GM12878 (cell line): Measurements from ENCODE around the gene DAZAP1. TPM values are rescaled to one million over a fixed set of nuclear protein-coding genes. Genes with fewer than 3 reads are reported as not detected.

Experiments
- CBFB ChIP-seq: IDR thresholded peaks from 2 replicates; pipeline ENCODE4 v1.6.1; 2016; ENCODE audit warnings: antibody characterized with exemption, low read depth
- HCFC1 ChIP-seq: fragments of 150-350 bp; IDR thresholded peaks from 2 replicates; pipeline ENCODE4 v1.6.1; 2014; ENCODE audit warnings: low read length
- HDAC6 ChIP-seq: fragments of 200-600 bp; sonication (generic); IDR thresholded peaks from one replicate; pipeline ENCODE4 v1.8.0; 2017; ENCODE audit warnings: antibody characterized with exemption; ENCODE audit not compliant: unreplicated experiment
- JUNB ChIP-seq: IDR thresholded peaks from 2 replicates; pipeline ENCODE4 v1.6.1; 2016; ENCODE audit warnings: antibody characterized with exemption, mild to moderate bottlenecking
- MEF2A ChIP-seq: IDR thresholded peaks from 2 replicates; pipeline ENCODE4 v1.6.1; 2011; ENCODE audit warnings: low read depth, mild to moderate bottlenecking, low read length, moderate library complexity; ENCODE audit not compliant: insufficient read depth
- MTA3 ChIP-seq: IDR thresholded peaks from 2 replicates; pipeline ENCODE4 v1.6.1; 2012; ENCODE audit warnings: low read length, inconsistent platforms, borderline replicate concordance
- NR2C2 ChIP-seq: IDR thresholded peaks from 2 replicates; pipeline ENCODE4 v1.6.1; 2011; ENCODE audit warnings: borderline replicate concordance, low read depth; ENCODE audit not compliant: control insufficient read depth, insufficient read length
- POLR2A ChIP-seq: IDR thresholded peaks from 2 replicates; pipeline ENCODE4 v1.6.1; 2011; ENCODE audit warnings: low read depth, mild to moderate bottlenecking, low read length
- RBBP5 ChIP-seq: fragments of 200-600 bp; sonication (generic); conservative IDR thresholded peaks from 2 replicates; pipeline ENCODE4 v1.6.1; 2016
- SIN3A ChIP-seq: IDR thresholded peaks from 2 replicates; pipeline ENCODE4 v1.6.1; 2012; ENCODE audit warnings: low read depth, low read length, improper control_type of control experiment
- SP1 ChIP-seq: IDR thresholded peaks from one replicate; pipeline ENCODE4 v1.6.1; 2011; ENCODE audit warnings: low read depth, low read length
- STAT1 ChIP-seq: fragments of 450-650 bp; conservative IDR thresholded peaks from 2 replicates; pipeline ENCODE4 v1.6.1; 2014; ENCODE audit warnings: antibody characterized with exemption, mild to moderate bottlenecking
- TBL1XR1 ChIP-seq: IDR thresholded peaks from 2 replicates; pipeline ENCODE4 v1.6.1; 2012; ENCODE audit warnings: low read depth, low read length, improper control_type of control experiment
- USF1 ChIP-seq: IDR thresholded peaks from 2 replicates; pipeline ENCODE4 v1.6.1; 2011; ENCODE audit warnings: borderline replicate concordance, low read depth, mild to moderate bottlenecking, moderate library complexity, mixed read lengths, low read length; ENCODE audit not compliant: insufficient read depth; ENCODE audit errors: extremely low read length
- USF2 ChIP-seq: IDR thresholded peaks from 2 replicates; pipeline ENCODE4 v1.6.1; 2011; ENCODE audit warnings: low read depth, low read length, improper control_type of control experiment, borderline replicate concordance
- ZSCAN29 ChIP-seq: fragments of 450-650 bp; IDR thresholded peaks from 2 replicates; pipeline ENCODE4 v1.6.1; 2017; ENCODE audit warnings: mild to moderate bottlenecking, moderate library complexity
- polyA plus RNA-seq, 11 experiments: library from polyadenylated mRNA; depleted of rRNA in 4 of 11; unstranded in 6 of 11; stranded (reverse) in 5 of 11; fragments of >200 nt; fragmentation: Nextera tagmentation in 4 of 11; fragmentation: Illumina TruSeq in 1 of 11; extraction: Ambion mirVana in 4 of 11; extraction: Trizol in 1 of 11; gene quantifications; 1 replicate in 1 of 11; 2 replicates in 10 of 11; pipeline versions ENCODE4 v1.2.1 to v1.2.3, GENCODE V29; 2011 to 2016; ENCODE audit warnings: inconsistent platforms in 2 of 11, missing spikeins in 2 of 11, low read depth in 1 of 11
- total RNA-seq, 4 experiments: library from RNA; depleted of rRNA in 3 of 4; stranded (reverse); fragments of >200 nt in 3 of 4; fragmentation: Illumina TruSeq in 1 of 4; extraction: Trizol in 1 of 4; gene quantifications; 2 replicates each; pipeline versions ENCODE4 v1.2.1 to v1.2.3, GENCODE V29; 2013 to 2021
- TF ChIP-seq, protein P1 (sequence below): IDR thresholded peaks from 2 replicates; pipeline ENCODE4 v1.6.1; 2011; ENCODE audit warnings: borderline replicate concordance, low read depth, mild to moderate bottlenecking, moderate library complexity, low read length; ENCODE audit not compliant: insufficient read depth, poor library complexity, severe bottlenecking
- TF ChIP-seq, protein P2 (sequence below): fragments of 450-650 bp; IDR thresholded peaks from 2 replicates; pipeline ENCODE4 v1.6.1; 2016; ENCODE audit warnings: mild to moderate bottlenecking, moderate library complexity, borderline replicate concordance
- TF ChIP-seq, protein P3 (sequence below): fragments of 450-650 bp; IDR thresholded peaks from 2 replicates; pipeline ENCODE4 v1.6.1; 2016; ENCODE audit warnings: mild to moderate bottlenecking
- TF ChIP-seq, protein P4 (sequence below): fragments of 450-650 bp; IDR thresholded peaks from 2 replicates; pipeline ENCODE4 v1.6.1; 2016; ENCODE audit warnings: mild to moderate bottlenecking

The DAZAP1 gene
- total and polyA plus RNA-seq, 10 of the 15 experiments (the other 5 are each of a cell fraction or from before 2014, with no cell fraction given): 9.9 to 240 (median 92.3) TPM

DNA sequence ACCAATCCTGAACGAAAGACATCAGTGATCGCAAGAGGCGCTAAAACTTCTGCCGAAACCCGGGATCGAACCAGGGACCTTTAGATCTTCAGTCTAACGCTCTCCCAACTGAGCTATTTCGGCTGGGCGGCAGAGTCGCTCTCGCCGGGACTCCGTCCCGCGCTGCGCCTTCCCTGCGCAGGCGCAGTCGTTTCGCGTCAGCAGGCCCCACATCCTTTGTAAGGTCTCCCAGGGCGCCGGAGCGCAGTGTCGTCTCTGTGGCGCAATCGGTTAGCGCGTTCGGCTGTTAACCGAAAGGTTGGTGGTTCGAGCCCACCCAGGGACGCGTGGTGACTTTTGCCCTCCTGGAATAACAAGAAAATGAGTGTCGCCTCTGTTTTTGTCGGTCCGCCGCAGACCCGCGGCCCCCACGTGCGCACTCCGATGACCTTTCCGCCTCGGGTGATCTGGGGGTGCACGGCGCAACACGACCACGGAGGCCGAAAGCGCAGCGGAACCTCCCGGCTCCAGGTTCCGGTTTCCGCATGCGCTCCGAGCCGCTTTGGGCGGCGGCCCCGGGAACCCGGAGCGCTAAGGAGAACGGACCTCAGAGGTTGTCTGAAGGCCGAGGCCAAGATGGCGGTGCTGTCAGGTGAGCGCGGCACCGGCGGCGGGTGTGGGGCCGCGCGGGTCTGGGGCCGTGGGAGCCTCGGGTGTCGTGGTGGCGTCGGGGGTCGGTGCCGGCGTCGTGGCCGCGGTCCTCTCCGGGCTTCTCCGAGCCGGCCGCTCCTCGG is 23.9 kb upstream of the DAZAP1 start, which contains the start of gene NDUFS7 (continued):
- TF ChIP-seq RBBP5: peak; percentile 87; the same call in 1 of the 2 replicates
- TF ChIP-seq MEF2A: peak; percentile 86; the same call in 1 of the 2 replicates
- peak; percentile 91 for TF ChIP-seq SP1
- no peak for TF ChIP-seq NR2C2
- TF ChIP-seq CBFB: peak; percentile 51
- peak; percentile 63 for TF ChIP-seq USF1
- TF ChIP-seq, protein P1, sequence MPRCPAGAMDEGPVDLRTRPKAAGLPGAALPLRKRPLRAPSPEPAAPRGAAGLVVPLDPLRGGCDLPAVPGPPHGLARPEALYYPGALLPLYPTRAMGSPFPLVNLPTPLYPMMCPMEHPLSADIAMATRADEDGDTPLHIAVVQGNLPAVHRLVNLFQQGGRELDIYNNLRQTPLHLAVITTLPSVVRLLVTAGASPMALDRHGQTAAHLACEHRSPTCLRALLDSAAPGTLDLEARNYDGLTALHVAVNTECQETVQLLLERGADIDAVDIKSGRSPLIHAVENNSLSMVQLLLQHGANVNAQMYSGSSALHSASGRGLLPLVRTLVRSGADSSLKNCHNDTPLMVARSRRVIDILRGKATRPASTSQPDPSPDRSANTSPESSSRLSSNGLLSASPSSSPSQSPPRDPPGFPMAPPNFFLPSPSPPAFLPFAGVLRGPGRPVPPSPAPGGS: peak; percentile 22
- TF ChIP-seq HDAC6: no peak
- TF ChIP-seq, protein P2, sequence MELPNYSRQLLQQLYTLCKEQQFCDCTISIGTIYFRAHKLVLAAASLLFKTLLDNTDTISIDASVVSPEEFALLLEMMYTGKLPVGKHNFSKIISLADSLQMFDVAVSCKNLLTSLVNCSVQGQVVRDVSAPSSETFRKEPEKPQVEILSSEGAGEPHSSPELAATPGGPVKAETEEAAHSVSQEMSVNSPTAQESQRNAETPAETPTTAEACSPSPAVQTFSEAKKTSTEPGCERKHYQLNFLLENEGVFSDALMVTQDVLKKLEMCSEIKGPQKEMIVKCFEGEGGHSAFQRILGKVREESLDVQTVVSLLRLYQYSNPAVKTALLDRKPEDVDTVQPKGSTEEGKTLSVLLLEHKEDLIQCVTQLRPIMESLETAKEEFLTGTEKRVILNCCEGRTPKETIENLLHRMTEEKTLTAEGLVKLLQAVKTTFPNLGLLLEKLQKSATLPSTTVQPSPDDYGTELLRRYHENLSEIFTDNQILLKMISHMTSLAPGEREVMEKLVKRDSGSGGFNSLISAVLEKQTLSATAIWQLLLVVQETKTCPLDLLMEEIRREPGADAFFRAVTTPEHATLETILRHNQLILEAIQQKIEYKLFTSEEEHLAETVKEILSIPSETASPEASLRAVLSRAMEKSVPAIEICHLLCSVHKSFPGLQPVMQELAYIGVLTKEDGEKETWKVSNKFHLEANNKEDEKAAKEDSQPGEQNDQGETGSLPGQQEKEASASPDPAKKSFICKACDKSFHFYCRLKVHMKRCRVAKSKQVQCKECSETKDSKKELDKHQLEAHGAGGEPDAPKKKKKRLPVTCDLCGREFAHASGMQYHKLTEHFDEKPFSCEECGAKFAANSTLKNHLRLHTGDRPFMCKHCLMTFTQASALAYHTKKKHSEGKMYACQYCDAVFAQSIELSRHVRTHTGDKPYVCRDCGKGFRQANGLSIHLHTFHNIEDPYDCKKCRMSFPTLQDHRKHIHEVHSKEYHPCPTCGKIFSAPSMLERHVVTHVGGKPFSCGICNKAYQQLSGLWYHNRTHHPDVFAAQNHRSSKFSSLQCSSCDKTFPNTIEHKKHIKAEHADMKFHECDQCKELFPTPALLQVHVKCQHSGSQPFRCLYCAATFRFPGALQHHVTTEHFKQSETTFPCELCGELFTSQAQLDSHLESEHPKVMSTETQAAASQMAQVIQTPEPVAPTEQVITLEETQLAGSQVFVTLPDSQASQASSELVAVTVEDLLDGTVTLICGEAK: peak; percentile 98
- no peak for TF ChIP-seq JUNB
- TF ChIP-seq TBL1XR1: peak; percentile 94
- peak; percentile 99 for TF ChIP-seq ZSCAN29
- TF ChIP-seq POLR2A: peak; percentile 96
- TF ChIP-seq USF2: no peak
- TF ChIP-seq, protein P3, sequence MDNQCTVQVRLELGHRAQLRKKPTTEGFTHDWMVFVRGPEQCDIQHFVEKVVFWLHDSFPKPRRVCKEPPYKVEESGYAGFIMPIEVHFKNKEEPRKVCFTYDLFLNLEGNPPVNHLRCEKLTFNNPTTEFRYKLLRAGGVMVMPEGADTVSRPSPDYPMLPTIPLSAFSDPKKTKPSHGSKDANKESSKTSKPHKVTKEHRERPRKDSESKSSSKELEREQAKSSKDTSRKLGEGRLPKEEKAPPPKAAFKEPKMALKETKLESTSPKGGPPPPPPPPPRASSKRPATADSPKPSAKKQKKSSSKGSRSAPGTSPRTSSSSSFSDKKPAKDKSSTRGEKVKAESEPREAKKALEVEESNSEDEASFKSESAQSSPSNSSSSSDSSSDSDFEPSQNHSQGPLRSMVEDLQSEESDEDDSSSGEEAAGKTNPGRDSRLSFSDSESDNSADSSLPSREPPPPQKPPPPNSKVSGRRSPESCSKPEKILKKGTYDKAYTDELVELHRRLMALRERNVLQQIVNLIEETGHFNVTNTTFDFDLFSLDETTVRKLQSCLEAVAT: peak; percentile 86
- no peak for TF ChIP-seq MTA3
- TF ChIP-seq, protein P4, sequence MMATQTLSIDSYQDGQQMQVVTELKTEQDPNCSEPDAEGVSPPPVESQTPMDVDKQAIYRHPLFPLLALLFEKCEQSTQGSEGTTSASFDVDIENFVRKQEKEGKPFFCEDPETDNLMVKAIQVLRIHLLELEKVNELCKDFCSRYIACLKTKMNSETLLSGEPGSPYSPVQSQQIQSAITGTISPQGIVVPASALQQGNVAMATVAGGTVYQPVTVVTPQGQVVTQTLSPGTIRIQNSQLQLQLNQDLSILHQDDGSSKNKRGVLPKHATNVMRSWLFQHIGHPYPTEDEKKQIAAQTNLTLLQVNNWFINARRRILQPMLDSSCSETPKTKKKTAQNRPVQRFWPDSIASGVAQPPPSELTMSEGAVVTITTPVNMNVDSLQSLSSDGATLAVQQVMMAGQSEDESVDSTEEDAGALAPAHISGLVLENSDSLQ: peak; percentile 50; the same call in 1 of the 2 replicates
- peak; percentile 99 for TF ChIP-seq STAT1
- TF ChIP-seq HCFC1: peak; percentile 94
- peak; percentile 96 for TF ChIP-seq SIN3A
